ENCODE measurements around the gene SIGLEC11. TPM values are rescaled to one million over a fixed set of nuclear protein-coding genes. Genes with fewer than 3 reads are reported as not detected.

Gene SIGLEC11
- total RNA-seq, 4 donors from 2014 or later: 1.2 to 3.2 TPM; not detected in 2

- in situ Hi-C loops (cut with MboI; ENCODE audit: low pct_ligation_motif_present in 1 of 4, low pct_unique_long_range_greater_than_20kb in 1 of 4, low sequenced_read_pairs in 3 of 4): loop anchor here in 2 of 4 donors (10.0 kb wide), 1 partner anchor 53 kb away; no protein-coding TSS in a partner anchor
- DNase-seq: no peak
- intact Hi-C loops (cut with DNase I; ENCODE audit: low total_unique reads): loop anchor here (5.0 kb wide), 1 partner anchor 116 kb away; no protein-coding TSS in a partner anchor
- 93 to 96% methylated on average over 6 to 7 of the region's 7 CpGs for WGBS, 2 donors (ENCODE audit: low coverage in 1 of 2)
- Histone ChIP-seq H3K36me3 (no peaks in the 10 kb centered on the region), H3K4me1 (peaks cover 6 to 22% (median 14%) of the 10 kb centered on the region in 4 donors), H3K27me3 (no peaks in the 10 kb centered on the region), H3K4me3 (no peak overlapping the region), H3K27ac (no peak overlapping the region), H3K9me3 (no peaks in the 10 kb centered on the region)
- no peak for TF ChIP-seq EP300 (IDR thresholded peaks at IDR 0.05; ENCODE audit: low read depth)
- no peak for TF ChIP-seq POLR2AphosphoS5 (IDR thresholded peaks at IDR 0.05)
- TF ChIP-seq POLR2A (IDR thresholded peaks at IDR 0.05): no peak
- TF ChIP-seq CTCF (IDR thresholded peaks at IDR 0.05): no peak
These were observed 29.5 kb downstream of the SIGLEC11 start for GRCh38 chr19:49931293-49932040.

GRCh38 chr19:49930483-49931011 lies 30.4 kb downstream of the SIGLEC11 start:
- peak overlapping the region in 1 of 4 donors; percentile 97 for H3K4me3 ChIP-seq
- H3K9me3 ChIP-seq: no peaks in the 10 kb centered on the region
- 61 to 64% methylated on average over 3 to 15 of the region's 15 CpGs for WGBS, 2 donors (ENCODE audit: low coverage in 1 of 2)
- in situ Hi-C loops (cut with MboI; ENCODE audit: low pct_ligation_motif_present in 1 of 4, low pct_unique_long_range_greater_than_20kb in 1 of 4, low sequenced_read_pairs in 3 of 4): loop anchor here in 2 of 4 donors (10.0 kb wide), 1 partner anchor 54 kb away; no protein-coding TSS in a partner anchor
- H3K36me3 ChIP-seq: no peaks in the 10 kb centered on the region
- no peaks in the 10 kb centered on the region for H3K27me3 ChIP-seq
- H3K4me1 ChIP-seq: peaks cover 6 to 22% (median 14%) of the 10 kb centered on the region in 4 donors
- TF ChIP-seq CTCF (IDR thresholded peaks at IDR 0.05) (no peak), EP300 (IDR thresholded peaks at IDR 0.05; ENCODE audit: low read depth) (no peak), POLR2A (IDR thresholded peaks at IDR 0.05) (no peak), POLR2AphosphoS5 (IDR thresholded peaks at IDR 0.05) (no peak)
- peak overlapping the region; percentile 94 to 99 (median 96) for H3K27ac ChIP-seq
- intact Hi-C loops (cut with DNase I; ENCODE audit: low total_unique reads): loop anchor here (5.0 kb wide), 1 partner anchor 117 kb away; no protein-coding TSS in a partner anchor
- peak; percentile 24 for DNase-seq

GRCh38 chr19:49929611-49930482 lies 31.1 kb downstream of the SIGLEC11 start:
- peak; percentile 95 for DNase-seq
- H3K4me1 ChIP-seq: peaks cover 6 to 22% (median 14%) of the 10 kb centered on the region in 4 donors
- H3K36me3 ChIP-seq: no peaks in the 10 kb centered on the region
- WGBS, 2 donors (ENCODE audit: low coverage in 1 of 2): 6 to 8% methylated on average over 13 to 42 of the region's 43 CpGs
- peak overlapping the region; percentile 94 to 99 (median 96) for H3K27ac ChIP-seq
- intact Hi-C loops (cut with DNase I; ENCODE audit: low total_unique reads): loop anchor here (5.0 kb wide), 1 partner anchor 117 kb away; no protein-coding TSS in a partner anchor
- H3K9me3 ChIP-seq: no peaks in the 10 kb centered on the region
- peak overlapping the region; percentile 88 to 99 (median 94) for H3K4me3 ChIP-seq
- in situ Hi-C loops (cut with MboI; ENCODE audit: low pct_ligation_motif_present in 1 of 4, low pct_unique_long_range_greater_than_20kb in 1 of 4, low sequenced_read_pairs in 3 of 4): loop anchor here in 2 of 4 donors (10.0 kb wide), 1 partner anchor 55 kb away; no protein-coding TSS in a partner anchor
- TF ChIP-seq POLR2A (IDR thresholded peaks at IDR 0.05): peak; percentile 90
- no peak for TF ChIP-seq EP300 (IDR thresholded peaks at IDR 0.05; ENCODE audit: low read depth)
- TF ChIP-seq CTCF (IDR thresholded peaks at IDR 0.05): peak in 3 of 5 experiments; percentile 11 to 46 (median 41)
- TF ChIP-seq POLR2AphosphoS5 (IDR thresholded peaks at IDR 0.05): peak; percentile 77 to 94 (median 93)
- H3K27me3 ChIP-seq: no peaks in the 10 kb centered on the region
